ENCODE measurements around the gene PTPRJ. TPM values are rescaled to one million over a fixed set of nuclear protein-coding genes. Genes with fewer than 3 reads are reported as not detected.

Gene PTPRJ
- total and polyA plus RNA-seq, 2 of the 13 experiments (the other 11 are each of a cell fraction or from before 2014, with no cell fraction given), result 1.0 to 1.2 TPM

GRCh38 chr11:47940904-47941649, 39.3 kb upstream of the PTPRJ start:
- 77% methylated on average over 8 of the region's 8 CpGs for WGBS (ENCODE audit: low lambda C conversion rate)
- TF ChIP-seq ZNF639 (CRISPR knock-in tag; conservative IDR thresholded peaks at IDR 0.05) (no peak), ZNF431 (CRISPR knock-in tag; IDR thresholded peaks at IDR 0.05; ENCODE audit: borderline replicate concordance, low read depth) (no peak), MEF2D (CRISPR knock-in tag; IDR thresholded peaks at IDR 0.05) (no peak), PATZ1 (CRISPR knock-in tag; IDR thresholded peaks at IDR 0.05) (no peak), ZBTB46 (CRISPR knock-in tag; IDR thresholded peaks at IDR 0.05; ENCODE audit: borderline replicate concordance) (no peak), HIVEP1 (CRISPR knock-in tag; IDR thresholded peaks at IDR 0.05) (no peak), ZBTB4 (CRISPR knock-in tag; IDR thresholded peaks at IDR 0.05; ENCODE audit: borderline replicate concordance) (no peak)
- BruUV-seq (replicated peaks), result no TSS peak
- ATAC-seq (no peak), DNase-seq (ENCODE audit: low spot score) (no peak), FAIRE-seq (no peak)
- H3K4me2 ChIP-seq (ENCODE audit: low read depth, low read length), result no peak overlapping the region
- intact Hi-C loops (cut with micrococcal nuclease; ENCODE audit: unreplicated experiment), result no loop called here
- no peaks in the 10 kb centered on the region for H3K36me3 ChIP-seq (replicated peaks in 1 of 2; ENCODE audit: control insufficient read depth in 1 of 2, insufficient read depth in 2 of 2, low read length in 2 of 2)
- H2AFZ ChIP-seq (ENCODE audit: low read length), result no peak overlapping the region
- CTCF ChIA-PET (ENCODE audit: low intra/inter-chr PET ratio, low total read pairs), result no interaction called here
- H3K9ac ChIP-seq (ENCODE audit: insufficient read depth, low read depth, low read length), result no peak overlapping the region
- no peak overlapping the region for H3K4me3 ChIP-seq (replicated peaks in 1 of 3; ENCODE audit: insufficient read depth in 1 of 3, low read depth in 2 of 3, low read length in 3 of 3)
- H3K9me3 ChIP-seq (ENCODE audit: low read length), result no peaks in the 10 kb centered on the region
- no peaks in the 10 kb centered on the region for H4K20me1 ChIP-seq (ENCODE audit: insufficient read depth, low read length)
- peaks cover 47% of the 10 kb centered on the region for H3K4me1 ChIP-seq (ENCODE audit: insufficient read depth, low read length)
- POLR2A ChIA-PET, result no interaction called here
- H3K27ac ChIP-seq (ENCODE audit: extremely low read length, insufficient read depth, low read length), result no peak overlapping the region
- no peaks in the 10 kb centered on the region for H3K79me2 ChIP-seq (ENCODE audit: insufficient read depth, low read length)
- H3K27me3 ChIP-seq (ENCODE audit: control insufficient read depth in 1 of 2, insufficient read depth in 2 of 2, low read length in 2 of 2), result no peaks in the 10 kb centered on the region
- in situ Hi-C loops (cut with HindIII; ENCODE audit: extremely low pct_ligation_motif_present, low pct_unique_long_range_greater_than_20kb), result no loop called here
